Measurements from ENCODE around the gene PELI1.
A peak's percentile ranks its signal among the peaks of the same experiment; 100 is the strongest.

PELI1 gene

DNA sequence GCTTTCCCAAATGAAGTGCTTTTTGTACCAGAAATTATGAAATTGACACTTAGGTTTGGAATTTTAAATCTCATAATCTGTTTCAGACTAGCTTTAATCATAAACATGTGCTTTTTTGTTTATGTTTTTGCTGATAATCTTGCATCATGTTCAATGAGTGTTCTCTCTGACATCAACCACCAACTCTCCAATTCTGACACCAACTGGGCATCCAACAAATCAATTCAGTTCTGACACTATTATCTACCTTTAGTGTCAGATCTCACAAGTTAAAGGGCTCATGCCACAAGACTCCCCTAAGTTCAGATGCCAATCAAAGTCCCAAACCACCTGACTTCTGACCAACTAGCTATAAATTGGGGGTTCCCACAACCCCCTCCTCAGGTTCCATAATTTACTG is 19.6 kb downstream of the PELI1 start:
- H3K9ac ChIP-seq (ENCODE audit: low read depth in 1 of 2, low read length in 2 of 2): no peak overlapping the region
- peak overlapping the region in 1 of 2 donors; percentile 23 for H3K4me3 ChIP-seq (ENCODE audit: low read depth in 1 of 2, low read length in 2 of 2)
- no peaks in the 10 kb centered on the region for H3K36me3 ChIP-seq (ENCODE audit: control insufficient read depth in 1 of 2, insufficient read depth in 2 of 2, low read length in 2 of 2)
- no peaks in the 10 kb centered on the region for H3K27me3 ChIP-seq (ENCODE audit: control insufficient read depth in 1 of 2, insufficient read depth in 2 of 2, low read length in 2 of 2)
- H3K27ac ChIP-seq (ENCODE audit: low read depth, low read length): no peak overlapping the region
- H3K4me1 ChIP-seq (ENCODE audit: control insufficient read depth in 1 of 2, insufficient read depth in 2 of 2, low read length in 2 of 2): peaks cover 35 to 52% of the 10 kb centered on the region in 2 donors
- no peaks in the 10 kb centered on the region for H3K9me3 ChIP-seq (ENCODE audit: control insufficient read depth in 1 of 2, low read length in 2 of 2)

GRCh38 chr2:64124168-64124567 is 20.1 kb downstream of the PELI1 start:
- no peaks in the 10 kb centered on the region for H3K36me3 ChIP-seq (ENCODE audit: control insufficient read depth in 1 of 2, insufficient read depth in 2 of 2, low read length in 2 of 2)
- H3K27me3 ChIP-seq (ENCODE audit: control insufficient read depth in 1 of 2, insufficient read depth in 2 of 2, low read length in 2 of 2): no peaks in the 10 kb centered on the region
- peak overlapping the region in 1 of 2 donors; percentile 23 for H3K4me3 ChIP-seq (ENCODE audit: low read depth in 1 of 2, low read length in 2 of 2)
- H3K27ac ChIP-seq (ENCODE audit: low read depth, low read length): no peak overlapping the region
- H3K4me1 ChIP-seq (ENCODE audit: control insufficient read depth in 1 of 2, insufficient read depth in 2 of 2, low read length in 2 of 2): peaks cover 38 to 54% of the 10 kb centered on the region in 2 donors
- H3K9me3 ChIP-seq (ENCODE audit: control insufficient read depth in 1 of 2, low read length in 2 of 2): no peaks in the 10 kb centered on the region
- no peak overlapping the region for H3K9ac ChIP-seq (ENCODE audit: low read depth in 1 of 2, low read length in 2 of 2)

- no peak overlapping the region for H3K9ac ChIP-seq (ENCODE audit: low read depth in 1 of 2, low read length in 2 of 2)
- H3K9me3 ChIP-seq (ENCODE audit: control insufficient read depth in 1 of 2, low read length in 2 of 2): no peaks in the 10 kb centered on the region
- no peaks in the 10 kb centered on the region for H3K36me3 ChIP-seq (ENCODE audit: control insufficient read depth in 1 of 2, insufficient read depth in 2 of 2, low read length in 2 of 2)
- H3K27ac ChIP-seq (ENCODE audit: low read depth, low read length): no peak overlapping the region
- H3K27me3 ChIP-seq (ENCODE audit: control insufficient read depth in 1 of 2, insufficient read depth in 2 of 2, low read length in 2 of 2): no peaks in the 10 kb centered on the region
- H3K4me3 ChIP-seq (ENCODE audit: low read depth in 1 of 2, low read length in 2 of 2): no peak overlapping the region
- peaks cover 35 to 54% of the 10 kb centered on the region in 2 donors for H3K4me1 ChIP-seq (ENCODE audit: control insufficient read depth in 1 of 2, insufficient read depth in 2 of 2, low read length in 2 of 2)
Observed at GRCh38 chr2:64123740-64124139, 20.5 kb downstream of the PELI1 start.

DNA sequence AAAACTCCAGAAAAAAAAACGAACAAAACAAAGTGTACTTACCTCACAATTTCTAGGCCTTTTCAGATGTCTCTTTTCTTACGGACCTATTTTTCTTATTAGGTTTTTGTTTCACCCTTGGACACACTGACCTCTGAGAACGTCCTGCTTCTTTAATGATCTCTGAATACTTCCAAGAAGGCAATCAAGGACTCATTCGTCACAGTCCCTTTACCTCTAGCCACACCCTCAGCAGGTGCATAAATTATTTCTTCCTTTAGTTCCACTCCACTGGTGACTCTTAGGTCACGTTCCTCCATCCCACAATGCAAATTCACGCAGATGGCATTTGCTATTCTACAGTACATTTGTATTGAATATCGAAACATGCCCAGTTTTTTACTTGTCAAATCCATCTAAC is 21.9 kb downstream of the PELI1 start:
- H3K9ac ChIP-seq (ENCODE audit: low read depth in 1 of 2, low read length in 2 of 2): peak overlapping the region in 1 of 2 donors; percentile 41
- H3K9me3 ChIP-seq (ENCODE audit: control insufficient read depth in 1 of 2, low read length in 2 of 2): no peaks in the 10 kb centered on the region
- peak overlapping the region; percentile 25 to 54 for H3K4me3 ChIP-seq (ENCODE audit: low read depth in 1 of 2, low read length in 2 of 2)
- no peak overlapping the region for H3K27ac ChIP-seq (ENCODE audit: low read depth, low read length)
- no peaks in the 10 kb centered on the region for H3K27me3 ChIP-seq (ENCODE audit: control insufficient read depth in 1 of 2, insufficient read depth in 2 of 2, low read length in 2 of 2)
- H3K36me3 ChIP-seq (ENCODE audit: control insufficient read depth in 1 of 2, insufficient read depth in 2 of 2, low read length in 2 of 2): no peaks in the 10 kb centered on the region
- H3K4me1 ChIP-seq (ENCODE audit: control insufficient read depth in 1 of 2, insufficient read depth in 2 of 2, low read length in 2 of 2): peaks cover 36 to 48% of the 10 kb centered on the region in 2 donors

DNA sequence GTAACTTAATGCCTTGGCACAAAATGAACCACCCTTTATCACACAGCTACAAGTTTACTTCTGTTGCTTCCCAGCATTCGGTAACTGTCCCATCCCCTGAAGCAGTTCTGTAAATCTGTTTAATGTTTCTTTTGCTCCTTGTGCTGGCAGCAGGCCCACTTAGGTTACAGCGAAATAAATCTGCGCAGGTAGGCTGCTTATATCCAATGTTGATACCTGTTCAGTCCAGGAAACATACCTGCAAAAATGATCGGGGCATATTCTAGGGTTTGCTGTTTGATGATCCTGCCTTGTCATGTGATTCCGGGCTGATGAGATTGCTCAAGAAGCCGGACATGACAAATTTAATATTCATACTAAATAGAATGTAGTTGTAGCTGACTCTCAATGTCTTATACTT is 23.3 kb downstream of the PELI1 start:
- Histone ChIP-seq H3K27me3 (ENCODE audit: control insufficient read depth in 1 of 2, insufficient read depth in 2 of 2, low read length in 2 of 2) (no peaks in the 10 kb centered on the region), H3K4me3 (ENCODE audit: low read depth in 1 of 2, low read length in 2 of 2) (peak overlapping the region; percentile 38 to 63), H3K36me3 (ENCODE audit: control insufficient read depth in 1 of 2, insufficient read depth in 2 of 2, low read length in 2 of 2) (no peaks in the 10 kb centered on the region), H3K9ac (ENCODE audit: low read depth in 1 of 2, low read length in 2 of 2) (peak overlapping the region; percentile 35 to 63), H3K9me3 (ENCODE audit: control insufficient read depth in 1 of 2, low read length in 2 of 2) (no peaks in the 10 kb centered on the region), H3K27ac (ENCODE audit: low read depth, low read length) (no peak overlapping the region), H3K4me1 (ENCODE audit: control insufficient read depth in 1 of 2, insufficient read depth in 2 of 2, low read length in 2 of 2) (peaks cover 37 to 57% of the 10 kb centered on the region in 2 donors)

DNA sequence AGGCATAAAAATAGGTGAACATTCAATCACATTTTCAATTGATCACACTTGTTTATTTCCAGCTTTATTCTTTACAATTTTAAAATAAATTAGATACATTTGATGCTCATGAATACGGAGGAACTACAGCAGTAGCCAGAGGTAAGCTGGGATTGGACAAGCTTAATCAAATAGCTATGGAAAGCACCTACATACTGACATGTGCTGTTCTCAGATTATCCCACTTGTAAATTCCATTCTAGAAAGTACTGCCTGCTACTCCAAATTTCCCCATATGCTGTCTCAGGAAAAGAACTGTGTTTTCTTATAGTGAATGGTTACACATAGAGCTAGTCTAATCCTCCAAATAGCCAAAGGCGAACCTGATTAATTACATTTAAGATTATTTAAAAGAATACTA is 24.2 kb downstream of the PELI1 start:
- Histone ChIP-seq H3K27ac (ENCODE audit: low read depth, low read length) (no peak overlapping the region), H3K9me3 (ENCODE audit: control insufficient read depth in 1 of 2, low read length in 2 of 2) (no peaks in the 10 kb centered on the region), H3K36me3 (ENCODE audit: control insufficient read depth in 1 of 2, insufficient read depth in 2 of 2, low read length in 2 of 2) (no peaks in the 10 kb centered on the region), H3K4me3 (ENCODE audit: low read depth in 1 of 2, low read length in 2 of 2) (peak overlapping the region in 1 of 2 donors; percentile 27), H3K27me3 (ENCODE audit: control insufficient read depth in 1 of 2, insufficient read depth in 2 of 2, low read length in 2 of 2) (no peaks in the 10 kb centered on the region), H3K4me1 (ENCODE audit: control insufficient read depth in 1 of 2, insufficient read depth in 2 of 2, low read length in 2 of 2) (peaks cover 41 to 64% of the 10 kb centered on the region in 2 donors), H3K9ac (ENCODE audit: low read depth in 1 of 2, low read length in 2 of 2) (peak overlapping the region in 1 of 2 donors; percentile 14)

DNA sequence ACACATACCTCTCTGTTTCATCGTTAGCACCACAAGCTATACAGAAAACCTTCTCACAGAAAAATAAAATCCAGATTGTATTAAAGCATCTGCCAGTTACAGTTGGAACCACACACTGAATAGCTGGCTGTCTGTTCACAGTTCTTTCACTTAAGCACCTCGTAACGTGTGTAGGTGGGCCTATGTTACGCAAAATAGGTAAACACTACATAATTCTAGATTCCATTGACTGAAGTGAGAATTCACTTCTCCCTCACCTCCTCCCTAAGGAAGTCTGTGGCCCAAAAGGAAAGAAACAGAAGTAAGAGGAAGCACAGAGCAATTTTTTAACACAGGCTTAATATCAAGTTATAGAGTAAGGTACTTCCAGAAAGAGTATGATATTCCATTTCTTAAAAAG is 24.9 kb downstream of the PELI1 start:
- Histone ChIP-seq H3K27me3 (ENCODE audit: control insufficient read depth in 1 of 2, insufficient read depth in 2 of 2, low read length in 2 of 2) (no peaks in the 10 kb centered on the region), H3K9me3 (ENCODE audit: control insufficient read depth in 1 of 2, low read length in 2 of 2) (no peaks in the 10 kb centered on the region), H3K27ac (ENCODE audit: low read depth, low read length) (no peak overlapping the region), H3K9ac (ENCODE audit: low read depth in 1 of 2, low read length in 2 of 2) (peak overlapping the region in 1 of 2 donors; percentile 14), H3K4me1 (ENCODE audit: control insufficient read depth in 1 of 2, insufficient read depth in 2 of 2, low read length in 2 of 2) (peaks cover 44 to 64% of the 10 kb centered on the region in 2 donors), H3K4me3 (ENCODE audit: low read depth in 1 of 2, low read length in 2 of 2) (peak overlapping the region in 1 of 2 donors; percentile 27), H3K36me3 (ENCODE audit: control insufficient read depth in 1 of 2, insufficient read depth in 2 of 2, low read length in 2 of 2) (no peaks in the 10 kb centered on the region)

GRCh38 chr2:64115808-64116598 is 28.2 kb downstream of the PELI1 start:
- H3K27me3 ChIP-seq (ENCODE audit: control insufficient read depth in 1 of 2, insufficient read depth in 2 of 2, low read length in 2 of 2): no peaks in the 10 kb centered on the region
- peak overlapping the region in 1 of 2 donors; percentile 34 for H3K9ac ChIP-seq (ENCODE audit: low read depth in 1 of 2, low read length in 2 of 2)
- H3K9me3 ChIP-seq (ENCODE audit: control insufficient read depth in 1 of 2, low read length in 2 of 2): no peaks in the 10 kb centered on the region
- no peak overlapping the region for H3K27ac ChIP-seq (ENCODE audit: low read depth, low read length)
- H3K4me1 ChIP-seq (ENCODE audit: control insufficient read depth in 1 of 2, insufficient read depth in 2 of 2, low read length in 2 of 2): peaks cover 41 to 62% of the 10 kb centered on the region in 2 donors
- no peaks in the 10 kb centered on the region for H3K36me3 ChIP-seq (ENCODE audit: control insufficient read depth in 1 of 2, insufficient read depth in 2 of 2, low read length in 2 of 2)
- H3K4me3 ChIP-seq (ENCODE audit: low read depth in 1 of 2, low read length in 2 of 2): peak overlapping the region; percentile 7 to 23

DNA sequence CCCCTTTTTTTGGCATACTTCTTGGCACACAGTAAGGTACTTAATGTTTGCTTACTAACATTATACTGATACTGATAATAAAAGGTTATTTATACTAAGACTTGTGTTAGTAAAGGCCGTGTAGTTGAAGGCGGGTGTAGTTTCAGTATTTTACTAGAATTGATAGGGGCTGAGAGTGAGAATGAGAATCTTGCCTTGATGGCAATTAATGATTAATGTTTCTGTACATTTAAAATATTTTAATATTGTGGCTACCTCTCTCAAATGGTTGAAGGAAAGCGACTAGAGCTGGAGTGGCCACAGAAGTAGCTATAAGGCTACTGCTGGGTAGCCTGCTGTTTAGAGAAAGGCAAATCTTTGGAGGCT is 29.3 kb downstream of the PELI1 start:
- Histone ChIP-seq H3K36me3 (ENCODE audit: control insufficient read depth in 1 of 2, insufficient read depth in 2 of 2, low read length in 2 of 2) (no peaks in the 10 kb centered on the region), H3K9me3 (ENCODE audit: control insufficient read depth in 1 of 2, low read length in 2 of 2) (no peaks in the 10 kb centered on the region), H3K27ac (ENCODE audit: low read depth, low read length) (peak overlapping the region; percentile 5), H3K4me1 (ENCODE audit: control insufficient read depth in 1 of 2, insufficient read depth in 2 of 2, low read length in 2 of 2) (peaks cover 30 to 60% of the 10 kb centered on the region in 2 donors), H3K4me3 (ENCODE audit: low read depth in 1 of 2, low read length in 2 of 2) (no peak overlapping the region), H3K27me3 (ENCODE audit: control insufficient read depth in 1 of 2, insufficient read depth in 2 of 2, low read length in 2 of 2) (no peaks in the 10 kb centered on the region), H3K9ac (ENCODE audit: low read depth in 1 of 2, low read length in 2 of 2) (no peak overlapping the region)

GRCh38 chr2:64114063-64114911 is 29.9 kb downstream of the PELI1 start:
- H3K27ac ChIP-seq (ENCODE audit: low read depth, low read length): no peak overlapping the region
- no peaks in the 10 kb centered on the region for H3K27me3 ChIP-seq (ENCODE audit: control insufficient read depth in 1 of 2, insufficient read depth in 2 of 2, low read length in 2 of 2)
- peak overlapping the region; percentile 3 to 33 for H3K4me3 ChIP-seq (ENCODE audit: low read depth in 1 of 2, low read length in 2 of 2)
- no peak overlapping the region for H3K9ac ChIP-seq (ENCODE audit: low read depth in 1 of 2, low read length in 2 of 2)
- no peaks in the 10 kb centered on the region for H3K9me3 ChIP-seq (ENCODE audit: control insufficient read depth in 1 of 2, low read length in 2 of 2)
- H3K36me3 ChIP-seq (ENCODE audit: control insufficient read depth in 1 of 2, insufficient read depth in 2 of 2, low read length in 2 of 2): no peaks in the 10 kb centered on the region
- peaks cover 25 to 54% of the 10 kb centered on the region in 2 donors for H3K4me1 ChIP-seq (ENCODE audit: control insufficient read depth in 1 of 2, insufficient read depth in 2 of 2, low read length in 2 of 2)
